PC-3 (cell line): ENCODE data around the gene KLHL8. TPM values are rescaled to one million over a fixed set of nuclear protein-coding genes. Genes with fewer than 3 reads are reported as not detected.

Source experiments
- ATAC-seq: fragments of 200-7000 bp; cut with Tn5 transposase; 2 replicates; pipeline ENCODE4 v1.9.1; 2020; ENCODE audit warnings: mild to moderate bottlenecking, moderate library complexity
- BruUV-seq: library from RNA; stranded (reverse); fragments of 400-500 nt; replicated peaks from 2 replicates; lab custom pipeline; 2021; lab: Mats Ljungman, UMichigan
- CTCF ChIA-PET: fragments of 300-600 bp; sonication (Branson Sonifier 250); formaldehyde crosslinking; loops from one replicate; lab custom pipeline; 2022; ENCODE audit warnings: antibody characterized with exemption; lab: Charles Lee
- POLR2A ChIA-PET: fragments of 300-600 bp; sonication (Branson Sonifier 250); formaldehyde crosslinking; loops from one replicate; lab custom pipeline; 2022; ENCODE audit warnings: antibody characterized with exemption; ENCODE audit not compliant: unreplicated experiment; lab: Charles Lee
- DNase-seq: peaks from one replicate; pipeline ENCODE4 v3.0.0-alpha.2; 2015
- H2AFZ ChIP-seq: fragments of 300-600 bp; sonication (generic); 2 replicates; pipeline ENCODE4 v1.6.0; 2016; ENCODE audit warnings: antibody characterized with exemption, low read length
- H3F3A ChIP-seq: fragments of 300-600 bp; sonication (generic); one replicate; pipeline ENCODE4 v1.6.0; 2017; ENCODE audit warnings: antibody characterized with exemption, low read length, control low read depth, mild to moderate bottlenecking; ENCODE audit not compliant: unreplicated experiment
- H3K27ac ChIP-seq: fragments of 300-600 bp; sonication (generic); 2 replicates; pipeline ENCODE4 v1.5.1; 2016; ENCODE audit warnings: mild to moderate bottlenecking, low read length
- H3K27me3 ChIP-seq: fragments of 300-600 bp; sonication (generic); 2 replicates; pipeline ENCODE4 v1.6.1; 2016; ENCODE audit warnings: low read length, mixed read lengths
- H3K36me3 ChIP-seq: fragments of 300-600 bp; sonication (generic); 2 replicates; pipeline ENCODE4 v1.6.1; 2016; ENCODE audit warnings: low read depth, mixed run types, low read length, mixed read lengths
- H3K4me1 ChIP-seq: fragments of 300-600 bp; sonication (generic); 2 replicates; pipeline ENCODE4 v1.5.1; 2016; ENCODE audit warnings: low read length; ENCODE audit not compliant: insufficient read depth
- H3K4me2 ChIP-seq: fragments of 300-600 bp; sonication (generic); 2 replicates; pipeline ENCODE4 v1.6.0; 2016; ENCODE audit warnings: low read length
- H3K4me3 ChIP-seq: fragments of 300-600 bp; sonication (generic); 2 replicates; pipeline ENCODE4 v1.5.1; 2016; ENCODE audit warnings: mild to moderate bottlenecking, low read length, mixed read lengths
- H3K79me2 ChIP-seq: fragments of 300-600 bp; sonication (generic); 2 replicates; pipeline ENCODE4 v1.6.1; 2017; ENCODE audit warnings: low read length, mixed read lengths
- H3K9ac ChIP-seq: fragments of 300-600 bp; sonication (generic); 2 replicates; pipeline ENCODE4 v1.6.0; 2016; ENCODE audit warnings: mild to moderate bottlenecking, low read length
- H3K9me2 ChIP-seq: fragments of 300-600 bp; sonication (generic); replicated peaks from 2 replicates; pipeline ENCODE4 v1.6.1; 2016; ENCODE audit warnings: mixed run types, low read length, mixed read lengths
- H3K9me3 ChIP-seq: fragments of 300-600 bp; sonication (generic); 2 replicates; pipeline ENCODE4 v1.6.1; 2016; ENCODE audit warnings: low read length, mixed read lengths
- H4K20me1 ChIP-seq: fragments of 300-600 bp; sonication (generic); 2 replicates; pipeline ENCODE4 v1.6.1; 2016; ENCODE audit warnings: low read length, mixed read lengths
- CTCF ChIP-seq: fragments of 300-600 bp; sonication (generic); conservative IDR thresholded peaks from 2 replicates; pipeline ENCODE4 v1.5.1; 2017; ENCODE audit warnings: antibody characterized with exemption, low read depth, mild to moderate bottlenecking, low read length
- EZH2 ChIP-seq: fragments of 300-600 bp; sonication (generic); IDR thresholded peaks from one replicate; pipeline ENCODE4 v1.6.1; 2017; ENCODE audit warnings: antibody characterized with exemption, mild to moderate bottlenecking, low read length; ENCODE audit not compliant: unreplicated experiment
- EZH2phosphoT487 ChIP-seq: fragments of 300-600 bp; sonication (generic); IDR thresholded peaks from 2 replicates; pipeline ENCODE4 v1.6.1; 2018; ENCODE audit warnings: mild to moderate bottlenecking, antibody characterized with exemption, low read length, borderline replicate concordance
- intact Hi-C: fragments of 100-400 bp; cut with micrococcal nuclease; formaldehyde crosslinking; loops from 2 replicates; pipeline ENCODE4 v1.9.0; 2023
- total RNA-seq: library from RNA; depleted of rRNA; stranded (reverse); fragments of >200 nt; gene quantifications from 2 replicates; pipeline ENCODE4 v1.2.3, GENCODE V29; 2014

Gene KLHL8
- total RNA-seq, 1 experiment from 2014 or later: 5.6 TPM

GRCh38 chr4:87129681-87130080, 90.7 kb downstream of the KLHL8 start:
- H3K9me3 ChIP-seq: no peaks in the 10 kb centered on the region
- H3K27ac ChIP-seq: no peak overlapping the region
- H3K9me2 ChIP-seq: no peaks in the 10 kb centered on the region
- no peaks in the 10 kb centered on the region for H3K79me2 ChIP-seq
- H3K27me3 ChIP-seq: no peaks in the 10 kb centered on the region
- POLR2A ChIA-PET: no interaction called here
- H3K4me2 ChIP-seq: no peak overlapping the region
- no TSS peak for BruUV-seq
- no peak overlapping the region for H3K4me3 ChIP-seq
- intact Hi-C loops: no loop called here
- H3K9ac ChIP-seq: no peak overlapping the region
- DNase-seq: no peak
- H3K4me1 ChIP-seq: no peaks in the 10 kb centered on the region
- no peak overlapping the region for H2AFZ ChIP-seq
- ATAC-seq: no peak
- no peaks in the 10 kb centered on the region for H4K20me1 ChIP-seq
- TF ChIP-seq EZH2phosphoT487 (no peak), EZH2 (no peak), CTCF (no peak)
- H3F3A ChIP-seq: no peaks in the 10 kb centered on the region
- CTCF ChIA-PET: no interaction called here
- peaks cover 19% of the 10 kb centered on the region; the same call in 1 of the 2 replicates for H3K36me3 ChIP-seq

GRCh38 chr4:87128006-87128705, 92.3 kb downstream of the KLHL8 start:
- no peak overlapping the region for H3K27ac ChIP-seq
- H3K9ac ChIP-seq: no peak overlapping the region
- H3K9me3 ChIP-seq: no peaks in the 10 kb centered on the region
- CTCF ChIA-PET: no interaction called here
- no peak for ATAC-seq
- TF ChIP-seq EZH2phosphoT487 (no peak), CTCF (no peak), EZH2 (no peak)
- no peak for DNase-seq
- intact Hi-C loops: no loop called here
- H3K4me2 ChIP-seq: no peak overlapping the region
- no TSS peak for BruUV-seq
- H3K4me3 ChIP-seq: no peak overlapping the region
- H3K27me3 ChIP-seq: no peaks in the 10 kb centered on the region
- H3K36me3 ChIP-seq: peaks cover 13% of the 10 kb centered on the region; the same call in 1 of the 2 replicates
- no peaks in the 10 kb centered on the region for H4K20me1 ChIP-seq
- H3K4me1 ChIP-seq: no peaks in the 10 kb centered on the region
- POLR2A ChIA-PET: no interaction called here
- H3F3A ChIP-seq: no peaks in the 10 kb centered on the region
- no peaks in the 10 kb centered on the region for H3K9me2 ChIP-seq
- no peaks in the 10 kb centered on the region for H3K79me2 ChIP-seq
- H2AFZ ChIP-seq: no peak overlapping the region

GRCh38 chr4:87126056-87126455, 94.4 kb downstream of the KLHL8 start:
- intact Hi-C loops: no loop called here

More at GRCh38 chr4:87126056-87126455, 94.4 kb downstream of the KLHL8 start:
- Histone ChIP-seq H3K27me3 (no peaks in the 10 kb centered on the region), H3K9me2 (no peaks in the 10 kb centered on the region), H3F3A (no peaks in the 10 kb centered on the region), H3K9me3 (no peaks in the 10 kb centered on the region), H3K36me3 (peaks cover 11% of the 10 kb centered on the region; the same call in 1 of the 2 replicates), H3K9ac (no peak overlapping the region), H3K4me1 (peaks cover 7% of the 10 kb centered on the region), H4K20me1 (no peaks in the 10 kb centered on the region), H2AFZ (no peak overlapping the region), H3K79me2 (no peaks in the 10 kb centered on the region), H3K4me3 (no peak overlapping the region), H3K27ac (no peak overlapping the region), H3K4me2 (no peak overlapping the region)
- TF ChIP-seq EZH2phosphoT487 (no peak), CTCF (no peak), EZH2 (no peak)
- POLR2A ChIA-PET: no interaction called here
- CTCF ChIA-PET: no interaction called here
- DNase-seq: no peak
- no peak for ATAC-seq
- BruUV-seq: no TSS peak
